Stimulated activated CD4-positive, alpha-beta T cell treated with anti-CD3 and anti-CD28 coated beads, Interleukin-15, amount 100 ng/mL, for 24 hours (primary cell): Measurements from ENCODE around the gene RGPD4.
"Not testable (repeated sequence)": the region's sequence is repeated elsewhere in the genome, so short reads cannot be mapped to it uniquely, and the experiment has no call there.

Experiments
- DNase-seq: peaks from one replicate; pipeline ENCODE4 v3.0.0-alpha.2; 2020

The RGPD4 gene

DNA sequence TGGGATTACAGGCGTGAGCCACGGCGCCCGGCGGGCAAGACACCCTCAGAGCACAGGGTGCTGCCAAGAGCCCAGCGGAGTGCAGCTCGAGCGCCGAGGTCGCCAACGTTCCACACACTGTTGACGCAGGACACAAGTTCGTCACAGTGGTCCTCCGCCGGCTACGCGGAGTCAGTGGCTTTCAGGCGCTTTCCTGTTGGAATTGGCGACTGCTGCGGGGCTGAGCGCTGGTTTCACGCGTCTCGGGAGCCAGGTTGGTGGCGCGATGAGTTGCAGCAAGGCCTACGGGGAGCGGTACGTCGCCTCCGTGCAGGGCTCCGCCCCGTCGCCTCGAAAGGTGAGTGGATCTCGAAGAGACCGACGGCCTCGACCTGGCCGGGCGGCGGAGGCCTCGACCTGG is at the start of gene RGPD4:
RGPD4 (plus strand) TSS at position 144 of the 400 bp plus-strand sequence; CDS start at position 266, 122 bp downstream.
- not testable (repeated sequence) for DNase-seq

DNA sequence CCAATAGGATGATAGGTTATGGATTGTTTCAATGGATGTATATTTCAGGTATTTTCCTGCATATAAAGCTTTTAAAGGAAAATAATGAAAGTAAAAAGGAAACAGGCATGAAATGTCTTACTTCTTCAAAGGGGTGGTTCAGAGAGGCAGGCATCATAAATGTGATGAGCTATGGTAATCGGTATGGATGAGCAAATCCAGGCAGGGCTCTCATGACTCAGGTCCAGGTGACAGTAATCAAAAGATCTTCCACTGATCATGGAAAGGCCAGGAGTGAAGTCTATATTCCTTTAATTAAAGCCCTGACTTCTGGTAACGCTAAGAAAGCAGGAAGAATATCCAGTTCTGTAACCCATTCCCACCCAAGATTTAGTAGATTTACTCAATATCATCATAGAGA is 48.7 kb upstream of the RGPD4 start:
- DNase-seq: no peak

DNA sequence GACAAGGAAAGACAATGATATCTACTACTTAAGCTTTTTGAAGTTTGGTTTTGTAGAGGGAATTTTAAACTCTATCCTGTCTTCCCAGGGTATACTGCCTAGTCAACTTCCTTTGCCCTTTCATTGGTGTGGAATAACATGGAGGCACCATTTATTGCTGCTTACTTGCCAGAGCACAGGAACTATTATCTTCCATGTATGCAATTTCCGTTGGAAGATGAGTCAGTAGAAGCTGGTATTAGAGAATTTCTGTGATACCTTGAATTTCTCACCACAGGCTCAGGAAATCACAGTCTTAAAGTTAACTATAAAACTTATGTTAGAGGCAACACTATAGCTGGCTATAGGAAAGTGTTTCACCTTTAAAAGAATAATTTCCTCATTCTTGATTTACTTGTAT is 40.9 kb upstream of the RGPD4 start:
- no peak for DNase-seq

DNA sequence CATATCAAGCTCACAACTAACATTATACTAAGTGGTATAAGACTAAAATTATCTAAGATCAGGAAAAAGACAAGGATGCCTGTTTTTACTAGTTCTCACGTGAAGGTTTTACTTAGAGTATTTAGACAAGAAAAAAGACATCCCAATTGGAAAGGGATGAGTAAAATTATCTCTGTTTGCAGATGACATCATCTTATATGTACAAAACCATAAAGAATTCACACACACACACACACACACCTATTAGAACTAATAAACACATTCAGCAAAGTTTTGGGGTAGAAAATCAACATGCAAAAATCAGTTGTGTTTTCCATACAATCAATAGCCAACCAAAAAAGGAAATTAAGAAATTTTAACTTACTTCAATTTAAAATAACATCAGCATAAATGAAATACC is 35.9 kb upstream of the RGPD4 start:
- DNase-seq: no peak

DNA sequence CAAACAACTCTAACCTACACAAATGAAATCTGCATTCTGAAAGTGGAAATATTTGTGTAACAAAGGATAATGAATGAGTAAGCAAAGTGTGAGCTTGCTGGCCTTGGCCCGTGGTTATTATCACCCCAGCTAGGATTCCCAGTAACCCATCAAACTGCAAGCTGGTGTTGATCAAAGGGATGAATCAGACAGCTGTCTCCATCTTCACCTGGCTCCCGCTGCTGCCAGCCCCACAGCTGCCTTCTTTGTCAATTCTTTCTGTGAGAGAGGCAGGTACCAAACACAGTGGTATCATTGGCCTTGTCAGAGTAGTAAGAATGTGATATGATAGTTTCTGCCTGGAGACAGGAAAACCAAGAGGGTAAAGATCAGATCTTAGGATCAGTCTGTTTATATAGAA is 25.2 kb upstream of the RGPD4 start:
- DNase-seq: no peak

DNA sequence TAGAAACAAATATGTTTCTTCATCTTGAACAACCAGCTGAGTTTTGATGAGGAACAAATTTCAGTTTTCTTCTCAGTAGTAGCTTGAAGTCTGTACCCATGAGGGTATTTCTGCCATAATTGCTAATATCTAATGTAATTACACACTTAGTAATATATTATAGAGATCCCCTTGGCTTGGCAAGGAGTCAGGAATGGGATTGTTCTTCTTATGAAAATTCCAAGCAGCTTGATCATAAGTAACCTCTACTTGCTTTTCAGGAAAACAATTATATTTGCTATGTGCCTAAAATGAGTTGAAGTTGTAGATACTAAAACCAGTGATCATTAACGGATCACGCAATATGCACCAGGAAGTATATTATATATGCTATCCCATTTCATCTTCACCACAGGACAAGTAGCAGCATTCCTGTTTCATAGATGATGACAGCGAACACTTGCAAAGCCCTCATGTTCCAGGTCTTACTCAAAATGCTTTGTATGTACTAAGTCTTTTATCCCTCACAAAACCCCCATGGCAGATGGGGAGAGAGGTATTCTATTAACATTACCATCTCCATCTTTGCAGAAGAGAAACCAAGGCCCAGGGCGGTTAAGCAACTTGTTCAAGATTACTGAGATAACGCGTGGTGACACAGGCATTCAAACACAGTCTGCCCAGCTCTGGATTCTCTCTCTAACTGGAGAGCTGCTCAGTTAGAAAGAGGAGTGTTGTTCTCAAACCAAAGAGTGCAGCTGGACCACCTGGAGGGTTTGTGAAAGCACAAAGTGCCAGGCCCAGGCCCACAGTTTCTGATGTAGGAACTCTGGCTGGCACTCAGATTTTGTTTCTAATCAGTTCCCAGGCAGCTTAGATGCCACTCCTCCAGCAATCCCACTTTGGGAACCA is 21.8 kb upstream of the RGPD4 start:
- no peak for DNase-seq

DNA sequence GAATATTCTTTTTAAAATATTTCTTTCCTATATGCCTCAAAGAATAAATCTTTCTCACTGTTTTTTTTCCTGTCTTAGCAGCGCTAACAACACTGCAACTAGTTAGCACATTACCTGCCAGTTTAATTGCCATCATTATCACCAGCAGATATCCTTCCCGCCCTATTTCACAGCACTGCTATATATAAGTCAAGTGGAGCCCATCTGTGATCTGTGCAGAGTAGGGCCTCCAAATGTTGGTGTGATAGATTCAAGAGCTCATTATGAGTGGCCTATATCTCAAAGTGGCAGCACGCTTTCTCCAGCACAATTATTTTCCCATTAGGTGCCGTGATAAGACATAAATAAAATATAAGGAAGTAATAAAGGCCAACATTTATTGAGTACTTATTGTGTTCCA is 19.8 kb upstream of the RGPD4 start:
- no peak for DNase-seq

DNA sequence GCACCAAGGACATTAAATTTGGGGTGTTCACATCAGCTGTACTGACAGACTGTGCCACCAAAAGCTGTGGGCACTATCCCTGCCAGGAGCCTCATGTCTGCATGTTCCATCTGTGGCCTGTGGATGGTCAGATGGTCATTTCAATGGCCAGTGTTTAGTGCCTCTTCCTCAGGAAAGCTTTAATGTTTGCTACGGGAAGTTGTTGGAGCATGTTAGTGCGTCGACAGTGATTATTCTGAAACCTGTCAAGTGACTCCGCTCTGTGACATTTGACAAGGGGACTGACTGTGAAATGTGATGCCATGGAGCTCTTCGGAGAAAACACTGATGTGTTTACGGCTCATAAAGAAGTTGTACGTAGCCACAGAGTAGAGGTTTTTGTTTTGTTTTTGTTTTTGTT is 18.7 kb upstream of the RGPD4 start:
- no peak for DNase-seq

DNA sequence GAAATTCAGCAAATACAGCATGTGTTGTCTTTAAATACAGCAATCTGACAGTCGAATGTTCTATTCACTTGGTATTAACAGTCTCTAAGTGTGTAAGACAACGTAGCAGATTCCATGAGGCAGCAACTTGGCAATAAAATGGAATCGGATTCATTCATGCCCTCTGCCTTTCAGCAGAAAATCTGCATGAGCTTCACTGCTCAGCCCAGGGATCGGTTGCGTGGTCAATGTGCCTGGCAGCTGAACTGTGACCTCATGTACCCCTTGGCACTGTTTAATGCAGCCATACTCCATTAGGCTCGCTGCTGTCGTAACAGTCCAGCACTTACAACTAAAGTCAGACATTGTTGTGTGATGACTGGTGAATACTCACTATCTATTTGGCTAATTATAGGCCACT is 17.7 kb upstream of the RGPD4 start:
- DNase-seq: no peak

DNA sequence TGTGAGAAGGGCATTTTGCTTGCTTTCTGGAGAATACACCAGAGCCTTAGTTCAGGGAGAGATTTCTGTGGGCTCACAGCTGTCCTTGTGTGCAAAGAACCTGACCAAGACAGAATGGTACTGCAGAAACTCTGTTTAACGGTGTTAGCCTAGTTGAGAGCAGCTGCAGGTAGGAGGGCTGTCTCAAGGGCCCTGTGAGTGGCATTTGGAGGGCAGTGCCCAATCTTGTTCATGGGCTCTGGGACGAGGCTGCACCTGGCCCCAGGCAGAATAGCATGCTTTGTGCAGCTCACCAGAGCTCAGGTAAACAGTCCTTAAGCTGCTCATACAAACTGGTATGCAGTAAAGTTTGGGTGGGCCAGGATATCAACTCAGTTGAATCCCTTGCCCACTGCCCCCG is 16.9 kb upstream of the RGPD4 start:
- DNase-seq: no peak

DNA sequence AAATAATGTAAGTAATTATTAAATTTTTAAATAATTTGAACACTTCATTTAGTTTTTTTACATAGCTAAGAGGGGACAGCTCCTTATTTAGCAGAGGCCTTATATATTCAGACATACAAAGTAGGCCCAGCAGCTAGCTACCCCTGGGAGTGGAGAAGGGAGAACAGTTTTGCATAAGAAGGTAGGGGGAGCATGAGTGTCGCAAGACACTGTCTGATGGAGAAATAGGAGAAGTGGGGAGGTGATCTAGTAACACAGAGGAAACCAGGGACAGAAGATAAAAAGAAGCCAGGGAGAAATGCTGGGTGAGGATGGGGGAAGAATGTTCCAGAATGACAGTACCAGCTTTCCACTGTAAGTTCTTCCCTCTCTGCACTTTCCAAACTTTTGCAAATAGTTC is 16.0 kb upstream of the RGPD4 start:
- no peak for DNase-seq

DNA sequence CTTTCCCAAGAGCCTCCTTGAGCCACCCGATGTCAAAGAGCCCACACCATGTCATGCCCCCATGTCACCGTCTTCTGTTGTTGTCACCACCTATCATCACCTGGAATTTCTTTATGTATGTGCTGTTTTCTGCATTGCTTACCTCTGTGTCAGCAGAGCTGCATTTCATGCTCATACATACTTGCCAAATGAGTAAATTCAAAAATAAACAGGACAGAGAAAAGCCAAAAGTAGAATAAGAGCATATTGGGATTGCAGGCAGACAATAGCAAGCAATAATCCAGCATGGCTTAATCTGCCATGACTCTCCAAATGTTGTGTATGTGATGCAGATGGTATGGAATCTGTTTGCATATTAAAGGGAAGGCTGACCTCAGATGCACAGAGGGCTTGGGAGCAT is 15.3 kb upstream of the RGPD4 start:
- DNase-seq: no peak

DNA sequence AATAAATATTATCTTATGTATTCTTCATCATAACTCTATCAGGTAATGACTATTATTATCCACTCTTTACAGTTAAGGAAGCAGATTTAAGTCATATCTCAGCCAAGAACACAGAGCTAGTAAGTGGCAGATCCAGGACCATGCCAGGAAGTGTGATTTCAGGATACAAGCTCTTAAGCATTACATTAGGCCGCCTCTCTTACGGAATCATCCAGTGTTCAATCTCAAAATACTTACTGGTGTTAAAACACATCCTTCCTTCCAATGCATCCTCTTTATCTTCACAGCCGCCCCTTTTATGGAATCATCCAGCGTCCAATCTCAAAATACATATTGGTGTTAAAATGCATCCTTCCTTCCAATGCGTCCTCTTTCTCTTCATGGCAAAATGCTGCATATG is 14.7 kb upstream of the RGPD4 start:
- DNase-seq: no peak

DNA sequence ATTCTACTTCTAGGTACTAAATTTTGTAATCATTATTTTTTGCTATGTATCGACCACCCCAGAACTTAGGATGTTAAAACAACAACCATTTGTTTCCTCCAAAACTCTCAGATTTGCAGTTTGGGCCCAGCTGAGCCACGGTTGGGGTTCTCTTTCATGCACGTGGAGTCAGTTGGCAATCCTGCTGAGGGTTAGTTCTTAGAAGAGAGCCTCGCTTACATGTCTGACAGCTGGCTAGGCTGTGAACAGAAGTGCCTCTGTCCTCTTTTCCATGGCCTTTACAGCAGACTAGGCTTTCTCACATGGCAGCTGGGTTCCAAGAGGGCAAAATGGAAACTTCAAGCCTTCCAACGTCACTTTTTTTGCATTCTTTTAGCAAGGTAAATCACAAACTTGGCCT is 9.3 kb upstream of the RGPD4 start:
- DNase-seq: no peak

DNA sequence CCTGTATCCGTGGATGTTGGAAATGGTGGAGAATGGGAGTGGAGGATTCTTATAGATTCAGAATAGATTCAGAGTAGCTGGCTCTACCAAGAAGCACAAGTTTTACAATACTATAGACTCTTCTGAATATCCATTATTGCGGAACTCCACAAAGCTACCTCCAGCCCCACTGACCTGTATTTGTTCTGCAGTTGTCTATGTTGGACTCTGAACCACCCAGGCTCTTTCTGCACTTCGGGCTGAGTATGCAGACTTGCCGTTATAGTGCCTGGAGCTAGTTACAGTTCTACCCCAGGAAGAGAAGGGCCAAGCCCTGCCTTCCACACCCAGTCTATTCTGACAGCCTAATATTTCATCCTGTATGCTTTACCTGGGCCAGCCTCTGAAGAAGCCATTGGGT is 4.4 kb upstream of the RGPD4 start:
- DNase-seq: no peak

DNA sequence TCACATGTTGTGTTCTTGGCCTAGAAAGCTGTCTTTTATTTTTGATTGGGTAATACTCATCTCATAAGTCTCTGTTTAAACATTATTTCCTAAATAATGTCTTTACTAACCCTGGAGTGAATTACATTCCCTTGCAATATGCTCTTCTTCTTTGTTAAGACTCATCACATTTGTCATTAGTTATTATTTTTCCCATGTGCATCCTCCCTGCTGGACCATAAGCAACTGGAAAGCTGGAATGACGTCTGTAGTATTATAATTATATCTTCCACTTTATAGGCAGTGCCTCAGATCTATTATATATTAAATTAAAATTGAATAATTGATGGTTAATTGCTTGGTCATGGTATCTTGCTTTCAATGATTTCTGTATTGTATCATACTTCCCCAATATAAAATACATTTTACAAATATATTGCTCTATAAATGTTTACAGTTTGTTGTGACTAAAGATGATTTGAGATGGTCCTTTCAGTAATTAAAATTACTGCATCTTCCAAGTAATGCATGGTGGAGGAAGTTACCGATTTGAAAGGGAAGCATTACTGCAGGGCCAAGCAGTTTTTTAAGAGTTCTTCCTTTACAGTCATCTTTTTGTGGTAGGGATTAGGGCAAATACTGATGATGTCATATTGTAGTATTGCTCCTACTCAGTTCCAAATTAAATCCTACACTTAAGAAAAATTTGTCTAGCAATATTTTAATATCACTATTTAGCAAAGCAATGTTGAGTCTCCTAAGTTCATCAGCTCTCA is 2.1 kb upstream of the RGPD4 start:
- no peak for DNase-seq

DNA sequence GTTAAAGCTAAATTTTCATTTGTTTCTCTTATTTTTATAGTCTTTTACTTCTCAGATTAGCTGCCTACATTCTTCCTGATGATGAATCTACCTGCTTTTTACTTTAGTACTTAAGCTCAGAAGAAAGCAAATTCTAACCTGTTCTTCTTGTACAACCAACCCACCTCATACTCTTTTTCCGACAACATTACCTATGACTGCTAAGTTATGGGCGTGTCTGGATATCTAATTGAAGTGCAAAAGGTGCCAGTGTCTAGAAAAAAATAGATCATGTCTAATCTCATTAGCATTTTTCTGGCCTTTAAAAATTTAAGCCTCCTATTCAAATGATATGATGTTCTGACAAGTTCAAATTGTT is 1.5 kb upstream of the RGPD4 start:
- no peak for DNase-seq

DNA sequence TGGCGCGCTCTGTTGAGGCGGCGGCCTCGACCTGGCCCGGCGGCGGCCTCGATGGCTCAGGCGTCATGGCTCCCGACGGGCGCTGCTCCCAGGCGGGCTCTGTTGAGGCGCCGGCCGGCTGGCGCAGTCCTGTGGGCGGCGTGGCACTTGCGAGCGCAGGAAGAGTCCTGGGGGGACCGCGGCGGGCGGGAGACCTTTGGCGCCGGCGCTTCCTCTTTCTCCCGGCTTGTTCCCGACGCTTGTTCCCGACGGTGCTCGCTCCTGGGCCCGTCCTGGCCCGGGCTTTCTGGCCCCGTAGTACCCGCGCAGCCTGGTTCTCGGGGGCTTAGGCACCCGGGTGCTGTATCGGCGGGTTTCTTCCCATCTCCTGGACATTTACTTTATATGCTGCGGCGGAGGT is 2.8 kb downstream of the RGPD4 start:
- DNase-seq: not testable (repeated sequence)

DNA sequence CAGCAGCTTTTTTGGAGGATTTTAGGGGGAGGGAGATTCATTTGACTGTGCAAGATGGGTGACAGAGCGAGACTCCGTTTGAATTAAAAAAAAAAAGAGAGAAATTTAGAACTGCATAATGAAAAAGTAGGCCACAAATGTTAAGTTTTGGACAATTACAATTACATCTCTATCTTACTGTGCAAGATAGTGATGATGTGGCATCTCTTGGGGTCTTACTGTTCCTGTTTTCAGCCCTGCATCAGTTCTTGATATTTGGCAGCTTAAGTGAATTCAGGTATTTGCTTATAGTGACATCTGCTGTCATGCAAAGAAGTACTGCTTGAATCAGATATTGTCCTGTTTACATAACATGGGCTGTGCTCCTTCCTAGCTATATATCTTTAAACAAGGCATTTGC is 6.5 kb downstream of the RGPD4 start:
- DNase-seq: not testable (repeated sequence)

DNA sequence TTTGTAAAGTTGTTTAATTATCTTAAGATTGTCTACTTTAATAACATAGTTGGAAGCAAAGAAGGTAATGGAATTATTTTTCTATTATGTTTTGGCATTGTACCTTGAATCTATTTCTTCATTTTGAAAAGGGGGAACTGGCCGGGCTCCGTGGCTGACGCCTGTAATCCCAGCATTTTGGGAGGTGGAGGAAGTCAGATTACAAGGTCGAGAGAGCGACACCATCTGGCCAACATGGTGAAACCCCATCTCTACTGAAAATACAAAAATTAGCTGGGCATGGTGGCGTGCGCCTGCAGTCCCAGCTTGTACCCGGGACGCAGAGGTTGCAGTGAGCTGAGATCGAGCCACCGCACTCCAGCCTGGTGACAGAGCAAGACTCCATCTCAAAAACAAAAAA is 6.9 kb downstream of the RGPD4 start:
- not testable (repeated sequence) for DNase-seq

DNA sequence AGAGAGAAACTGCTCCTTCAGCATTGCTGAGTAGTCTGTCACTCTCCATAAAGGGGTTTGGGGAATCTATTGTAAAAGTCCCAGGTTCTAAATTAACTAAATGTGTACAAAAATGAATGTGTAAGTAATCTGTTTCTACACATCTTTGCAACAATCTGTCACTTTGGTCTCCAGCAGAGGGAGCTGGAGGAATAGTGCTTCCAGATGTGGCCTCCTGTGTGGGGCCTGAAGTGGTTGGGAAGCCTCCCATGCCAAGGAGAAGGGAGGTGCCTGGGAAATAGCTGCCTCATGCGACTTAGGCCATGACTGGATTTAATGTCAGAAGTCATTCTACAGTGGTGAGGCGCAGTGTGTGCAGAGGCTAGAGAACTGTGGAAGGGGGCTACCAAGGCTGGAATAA is 89.4 kb downstream of the RGPD4 start:
- DNase-seq: not testable (repeated sequence)

DNA sequence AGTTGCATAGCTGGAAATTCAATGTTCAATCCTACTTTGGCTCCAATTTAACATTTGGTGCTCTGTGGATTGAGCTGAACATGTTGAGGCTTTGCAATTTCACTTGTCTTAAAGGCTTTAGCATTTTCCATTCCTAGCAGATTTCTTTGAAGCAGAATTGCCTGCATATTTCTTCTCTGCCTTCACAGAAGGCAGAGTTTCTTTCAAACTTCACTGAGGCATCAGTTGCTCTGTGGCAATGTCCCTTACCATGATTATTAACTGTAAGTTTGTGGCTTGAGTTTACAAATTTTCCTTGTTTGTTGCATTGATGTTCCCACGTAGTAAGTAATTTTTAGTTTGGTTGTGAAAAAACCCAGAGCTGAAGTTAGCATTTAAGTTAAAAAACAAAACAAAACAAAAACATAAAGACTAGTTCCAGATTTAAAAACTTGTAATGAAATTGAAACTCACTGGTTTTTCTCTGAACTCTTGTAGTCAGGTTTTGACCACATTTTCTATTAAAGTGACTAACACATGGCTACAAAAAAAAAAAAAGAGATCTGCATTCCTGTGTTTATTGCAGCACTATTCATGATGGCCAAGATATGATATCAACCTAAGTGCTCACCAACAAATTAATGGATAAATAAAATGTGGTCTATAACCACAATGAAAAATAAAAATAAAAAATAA is 90.1 kb downstream of the RGPD4 start:
- DNase-seq: not testable (repeated sequence)

DNA sequence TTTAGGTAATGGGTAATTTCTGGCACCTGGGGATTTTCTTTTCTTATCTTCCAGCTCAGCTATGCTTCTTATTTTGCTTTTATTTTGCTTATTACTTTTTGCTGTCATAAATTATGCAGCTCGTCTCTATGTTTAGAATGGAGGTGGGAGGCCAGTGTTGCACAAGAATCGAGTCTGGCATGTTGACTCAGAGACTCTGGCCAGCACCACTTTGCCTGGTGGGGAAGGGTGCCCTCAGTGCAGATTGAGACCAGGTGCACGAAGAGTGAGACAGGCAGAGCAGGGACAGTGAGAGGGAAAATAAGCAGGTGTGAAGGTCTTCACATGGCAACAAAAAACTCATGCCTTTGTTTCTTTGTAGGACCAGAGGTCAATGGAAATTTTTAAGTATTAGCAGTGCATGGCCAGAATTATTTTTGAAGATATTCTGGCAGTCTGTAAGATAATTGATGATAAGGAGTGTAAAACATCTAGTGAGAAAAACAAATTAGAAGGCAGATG is 100.4 kb downstream of the RGPD4 start:
- no peak for DNase-seq

DNA sequence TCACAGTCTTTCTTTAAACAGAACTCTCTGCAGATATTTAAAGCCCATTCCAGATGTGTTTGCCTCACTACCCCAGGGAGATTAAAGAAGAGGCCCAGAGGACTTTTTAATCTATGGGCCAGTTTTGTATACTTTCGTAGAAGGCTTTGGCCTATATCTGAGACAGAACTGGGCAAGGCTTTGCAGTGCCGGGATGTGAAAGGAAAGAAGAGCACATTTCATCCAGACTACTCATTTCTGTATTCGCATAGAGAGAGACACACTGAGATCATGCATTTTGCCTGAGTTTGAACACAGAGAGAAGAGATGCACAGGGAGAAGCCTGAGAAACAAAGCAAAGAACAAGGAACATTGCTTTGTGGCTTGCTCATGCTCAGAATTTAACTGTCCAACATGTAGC is 104.7 kb downstream of the RGPD4 start:
- no peak for DNase-seq
